Measurements from ENCODE around the gene NDUFS8.

Gene NDUFS8

GRCh38 chr11:68008381-68009337 lies 21.8 kb upstream of the NDUFS8 start:
- Histone ChIP-seq H3K4me3 (ENCODE audit: low read length) (peak overlapping the region; percentile 29), H3K27ac (ENCODE audit: low read depth, low read length) (peak overlapping the region; percentile 31), H3K4me2 (ENCODE audit: low read length) (peak overlapping the region; percentile 64), H3K9me2 (replicated peaks; ENCODE audit: control insufficient read depth, low read length) (no peaks in the 10 kb centered on the region), H3F3A (ENCODE audit: control insufficient read depth, insufficient read depth) (peaks cover 6% of the 10 kb centered on the region; the same call in 1 of the 2 replicates), H4K20me1 (ENCODE audit: control insufficient read depth, insufficient read depth, low read depth, low read length) (no peaks in the 10 kb centered on the region), H3K79me2 (ENCODE audit: control insufficient read depth, low read length) (peaks cover 4% of the 10 kb centered on the region), H3K9me3 (ENCODE audit: control insufficient read depth, insufficient read depth, low read length) (no peaks in the 10 kb centered on the region), H3K27me3 (ENCODE audit: control insufficient read depth, low read length) (no peaks in the 10 kb centered on the region), H3K4me1 (ENCODE audit: control insufficient read depth, low read length) (peaks cover 38% of the 10 kb centered on the region), H3K36me3 (ENCODE audit: control insufficient read depth, low read length) (no peaks in the 10 kb centered on the region)
- no peak for TF ChIP-seq CTCF (IDR thresholded peaks at IDR 0.05; ENCODE audit: low read depth, low read length, poor library complexity, severe bottlenecking)
- no peak for TF ChIP-seq EZH2phosphoT487 (IDR thresholded peaks at IDR 0.05; ENCODE audit: borderline replicate concordance, low read length)

- H3K9me3 ChIP-seq (ENCODE audit: control insufficient read depth, insufficient read depth, low read length), result no peaks in the 10 kb centered on the region
- H3F3A ChIP-seq (ENCODE audit: control insufficient read depth, insufficient read depth), result peaks cover 6% of the 10 kb centered on the region; the same call in 1 of the 2 replicates
- no peaks in the 10 kb centered on the region for H3K36me3 ChIP-seq (ENCODE audit: control insufficient read depth, low read length)
- no peaks in the 10 kb centered on the region for H4K20me1 ChIP-seq (ENCODE audit: control insufficient read depth, insufficient read depth, low read depth, low read length)
- no peaks in the 10 kb centered on the region for H3K79me2 ChIP-seq (ENCODE audit: control insufficient read depth, low read length)
- H3K27ac ChIP-seq (ENCODE audit: low read depth, low read length), result peak overlapping the region; percentile 31
- no peaks in the 10 kb centered on the region for H3K9me2 ChIP-seq (replicated peaks; ENCODE audit: control insufficient read depth, low read length)
- H3K4me2 ChIP-seq (ENCODE audit: low read length), result peak overlapping the region; percentile 64
- no peaks in the 10 kb centered on the region for H3K27me3 ChIP-seq (ENCODE audit: control insufficient read depth, low read length)
- H3K4me3 ChIP-seq (ENCODE audit: low read length), result peak overlapping the region; percentile 29
- H3K4me1 ChIP-seq (ENCODE audit: control insufficient read depth, low read length), result peaks cover 33% of the 10 kb centered on the region
- TF ChIP-seq CTCF (IDR thresholded peaks at IDR 0.05; ENCODE audit: low read depth, low read length, poor library complexity, severe bottlenecking), result peak; percentile 57
- no peak for TF ChIP-seq EZH2phosphoT487 (IDR thresholded peaks at IDR 0.05; ENCODE audit: borderline replicate concordance, low read length)
Measured at GRCh38 chr11:68009391-68010089, 20.9 kb upstream of the NDUFS8 start.

GRCh38 chr11:68010090-68011041 lies 20.1 kb upstream of the NDUFS8 start, which contains the start of gene ALDH3B1:
ALDH3B1 (plus strand) TSS chr11:68010327; CDS start chr11:68015298, 4,971 bp downstream.
- Histone ChIP-seq H3K4me3 (ENCODE audit: low read length) (peak within 1 kb of the TSS; percentile 29), H3K4me1 (ENCODE audit: control insufficient read depth, low read length) (peaks cover 31% of the 10 kb centered on the region), H3K4me2 (ENCODE audit: low read length) (peak within 1 kb of the TSS; percentile 64), H3K9me3 (ENCODE audit: control insufficient read depth, insufficient read depth, low read length) (no peaks in the 10 kb centered on the region), H3F3A (ENCODE audit: control insufficient read depth, insufficient read depth) (peaks cover 6% of the 10 kb centered on the region; the same call in 1 of the 2 replicates), H3K27me3 (ENCODE audit: control insufficient read depth, low read length) (no peaks in the 10 kb centered on the region), H3K9me2 (replicated peaks; ENCODE audit: control insufficient read depth, low read length) (no peaks in the 10 kb centered on the region), H3K36me3 (ENCODE audit: control insufficient read depth, low read length) (no peaks in the 10 kb centered on the region), H4K20me1 (ENCODE audit: control insufficient read depth, insufficient read depth, low read depth, low read length) (no peaks in the 10 kb centered on the region), H3K27ac (ENCODE audit: low read depth, low read length) (peak within 1 kb of the TSS; percentile 31), H3K79me2 (ENCODE audit: control insufficient read depth, low read length) (no peaks in the 10 kb centered on the region)
- TF ChIP-seq CTCF (IDR thresholded peaks at IDR 0.05; ENCODE audit: low read depth, low read length, poor library complexity, severe bottlenecking) (no peak), EZH2phosphoT487 (IDR thresholded peaks at IDR 0.05; ENCODE audit: borderline replicate concordance, low read length) (no peak)

Measured in DOHH2 (cell line).